Activated CD4-positive, CD25-positive, alpha-beta regulatory T cell (primary cell): ENCODE measurements around the gene CAMKMT.

ENCODE experiments used
- DNase-seq, 4 experiments: peaks; one replicate each; lab custom pipeline; 2025; lab: John Stamatoyannopoulos, UW

Gene CAMKMT

GRCh38 chr2:44772131-44772530 is 410.4 kb downstream of the CAMKMT start:
- DNase-seq: no peak

DNA sequence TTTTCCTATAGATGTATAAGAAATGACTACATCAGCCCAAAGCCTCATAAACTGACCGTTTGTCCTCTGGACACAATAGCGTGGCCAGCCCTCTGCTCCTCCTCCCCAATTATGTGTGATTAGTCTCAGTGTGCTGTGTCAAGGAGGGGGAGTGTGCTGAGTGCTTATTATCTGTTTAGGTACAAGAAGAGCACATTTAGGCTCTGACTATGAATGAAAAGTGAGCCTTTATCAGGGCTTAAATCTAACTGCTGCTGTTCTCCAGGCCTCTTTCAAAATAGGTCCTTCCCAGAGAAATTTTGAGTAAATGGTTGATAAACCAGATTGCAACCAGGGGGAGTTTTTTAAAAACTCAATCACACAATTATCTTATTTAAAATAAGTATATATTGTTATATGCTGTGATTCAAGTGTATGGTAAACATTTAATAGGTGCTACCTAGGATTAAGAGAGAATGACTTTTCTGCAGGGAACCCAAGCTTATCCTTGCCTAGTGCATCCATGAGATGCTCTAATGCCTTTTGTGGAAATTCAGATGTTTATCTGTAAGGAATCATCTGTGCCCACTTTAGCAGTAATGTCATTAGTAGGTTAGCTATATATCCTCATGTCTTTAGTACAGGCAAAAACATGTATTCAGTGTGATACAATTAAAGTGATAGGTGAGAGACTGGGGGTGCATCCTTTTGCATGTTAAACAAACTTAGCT is 411.1 kb downstream of the CAMKMT start:
- DNase-seq: no peak

DNA sequence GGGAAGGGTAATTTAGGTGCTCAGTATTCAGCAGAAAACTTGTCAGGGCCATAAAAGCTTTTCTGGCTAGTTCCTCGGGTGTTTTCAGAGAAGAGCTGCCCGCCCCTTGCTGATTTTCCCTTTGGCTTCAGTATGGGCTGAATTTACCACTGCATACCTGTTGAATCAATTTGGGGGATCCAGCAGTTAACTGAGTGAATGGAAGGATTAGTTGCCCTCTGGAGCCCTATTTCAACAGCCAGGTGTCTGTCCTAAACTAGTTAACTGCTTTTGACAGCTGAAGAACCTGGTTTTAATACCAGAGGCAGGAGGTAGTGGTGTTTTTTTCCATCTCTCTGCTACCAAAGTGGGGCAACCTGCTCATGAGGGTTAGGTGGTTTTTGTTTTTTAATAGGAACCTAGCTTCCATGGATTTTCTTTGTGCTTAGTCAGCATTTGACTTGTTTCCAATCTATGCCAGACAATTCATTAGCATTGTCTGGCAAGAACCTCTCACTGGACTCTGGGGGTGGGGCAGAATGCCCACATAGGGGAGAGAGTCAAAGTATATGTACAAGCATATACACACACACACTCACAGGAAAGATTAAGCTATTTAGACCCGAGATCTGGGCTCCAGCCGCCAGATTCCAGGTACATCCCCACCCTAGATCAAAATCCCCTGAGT is 413.2 kb downstream of the CAMKMT start:
- no peak for DNase-seq

GRCh38 chr2:44777036-44777435 is 415.3 kb downstream of the CAMKMT start:
- DNase-seq: no peak

DNA sequence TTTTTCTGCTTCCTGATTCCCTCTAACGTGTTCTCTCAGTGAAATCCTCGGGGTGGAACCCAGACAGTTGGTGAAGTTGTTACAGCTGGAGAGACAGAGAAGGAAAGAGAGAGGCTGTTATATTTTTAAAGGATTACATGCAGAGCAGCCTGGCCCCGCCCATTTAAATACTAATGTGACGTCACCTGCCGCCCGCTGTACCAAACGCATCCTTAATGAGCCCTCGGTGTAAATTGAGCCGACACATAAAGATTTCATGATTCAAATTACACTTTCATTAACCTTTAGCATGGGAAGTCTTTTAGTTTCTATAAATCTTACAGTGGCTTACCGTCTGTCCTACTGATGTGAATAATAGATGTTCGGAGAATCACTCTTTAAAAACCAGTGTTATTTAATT is 415.8 kb downstream of the CAMKMT start:
- no peak for DNase-seq

DNA sequence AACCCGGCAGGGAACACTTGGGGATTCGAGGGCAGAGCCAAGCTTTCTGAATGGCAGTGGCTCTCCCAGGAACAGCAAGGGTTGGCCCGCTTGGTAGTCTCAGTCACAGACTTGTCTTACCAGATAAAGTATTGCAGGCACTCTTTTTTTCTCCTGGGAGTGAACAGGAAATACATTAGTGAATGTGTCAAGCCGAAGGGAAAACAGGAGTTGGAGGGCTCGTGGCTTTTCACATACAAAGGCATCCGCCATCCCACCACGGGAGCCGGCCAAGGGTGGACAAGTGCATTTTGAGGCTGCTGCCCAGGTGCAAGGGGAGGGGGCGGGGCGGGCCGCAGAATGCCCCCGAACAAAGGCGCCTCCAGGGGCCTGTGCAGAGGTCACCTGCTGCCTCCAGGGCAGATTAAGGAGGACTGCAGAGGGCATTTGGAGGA is 416.5 kb downstream of the CAMKMT start:
- no peak for DNase-seq

GRCh38 chr2:44778671-44779476 is 417.1 kb downstream of the CAMKMT start:
- no peak for DNase-seq

- no peak for DNase-seq
Observed at GRCh38 chr2:44779793-44780192, 418.0 kb downstream of the CAMKMT start.

- DNase-seq: no peak
Observed at GRCh38 chr2:44780406-44780805, 418.7 kb downstream of the CAMKMT start.

- no peak for DNase-seq
Observed at GRCh38 chr2:44785433-44785832, 423.7 kb downstream of the CAMKMT start.

DNA sequence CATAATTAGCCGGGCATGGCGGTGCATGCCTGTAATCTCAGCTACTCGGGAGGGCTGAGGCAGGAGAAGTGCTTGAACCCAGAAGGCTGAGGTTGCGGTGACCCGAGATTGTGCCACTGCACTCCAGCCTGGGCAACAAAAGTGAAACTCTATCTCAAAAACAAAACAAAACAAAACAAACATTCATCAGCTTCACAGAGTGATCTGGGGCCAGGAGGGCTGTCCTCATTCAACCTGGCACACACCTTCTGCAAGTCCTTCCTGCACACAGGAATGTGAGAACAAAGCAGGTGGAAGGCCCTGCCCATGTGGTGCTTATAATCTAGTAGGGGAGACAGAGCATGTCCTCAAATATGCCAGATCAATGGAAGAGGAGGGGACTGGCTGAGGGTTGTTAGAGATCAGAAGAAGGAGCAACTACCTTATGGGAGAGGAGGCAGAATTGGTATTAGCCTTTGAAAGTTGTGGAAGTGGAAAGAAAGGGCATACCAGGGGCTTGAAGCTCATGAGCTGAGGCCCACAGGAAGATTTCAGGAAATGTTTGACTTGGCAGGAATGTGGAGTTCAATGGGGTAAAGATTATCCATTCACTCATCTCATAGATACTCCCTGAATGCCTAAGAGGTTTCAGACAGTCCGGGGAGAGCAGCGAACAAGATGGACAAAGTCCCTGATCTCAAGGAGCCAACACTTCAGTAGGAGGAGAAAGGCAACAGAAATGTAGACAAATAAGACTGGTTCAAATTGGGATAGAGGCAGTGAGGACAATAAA is 424.5 kb downstream of the CAMKMT start:
- no peak for DNase-seq

DNA sequence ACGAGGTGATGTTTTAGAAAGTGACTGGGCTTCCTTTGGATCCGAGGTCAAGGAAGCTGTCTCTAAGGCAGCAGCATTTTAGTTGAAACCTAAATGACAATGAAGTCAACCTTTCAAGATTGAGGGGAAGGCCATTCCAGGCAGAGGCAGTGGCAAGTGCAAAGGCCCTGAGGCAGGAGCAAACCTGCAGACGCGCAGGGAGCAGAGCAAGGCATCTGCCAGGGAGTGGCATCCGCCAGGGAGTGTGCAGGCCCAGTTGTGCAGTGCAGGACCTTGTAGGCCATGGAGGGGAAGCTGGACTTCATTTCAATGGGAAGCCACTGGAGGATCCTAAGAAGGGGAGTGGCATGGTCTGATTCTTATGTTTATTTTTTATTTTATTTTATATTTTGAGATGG is 425.1 kb downstream of the CAMKMT start:
- DNase-seq: no peak

DNA sequence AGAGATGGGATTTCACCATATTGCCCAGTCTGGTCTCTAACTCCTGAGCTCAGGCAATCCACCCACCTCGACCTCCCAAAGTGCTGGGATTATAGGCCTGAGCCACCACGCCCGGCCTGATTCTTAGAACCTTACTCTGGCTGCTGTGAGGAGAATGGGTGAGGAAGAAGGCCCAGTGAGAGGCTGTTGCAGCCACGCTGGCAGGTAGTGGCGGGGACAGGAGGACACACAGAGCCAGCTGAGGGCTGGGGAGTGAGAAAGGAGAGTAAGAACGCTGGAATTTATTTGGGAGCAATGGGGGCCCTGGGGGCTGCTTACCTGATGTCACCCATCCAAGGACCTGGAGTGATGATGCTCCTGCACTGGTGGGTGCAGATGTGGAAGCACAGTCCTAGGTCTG is 425.9 kb downstream of the CAMKMT start:
- DNase-seq: no peak

DNA sequence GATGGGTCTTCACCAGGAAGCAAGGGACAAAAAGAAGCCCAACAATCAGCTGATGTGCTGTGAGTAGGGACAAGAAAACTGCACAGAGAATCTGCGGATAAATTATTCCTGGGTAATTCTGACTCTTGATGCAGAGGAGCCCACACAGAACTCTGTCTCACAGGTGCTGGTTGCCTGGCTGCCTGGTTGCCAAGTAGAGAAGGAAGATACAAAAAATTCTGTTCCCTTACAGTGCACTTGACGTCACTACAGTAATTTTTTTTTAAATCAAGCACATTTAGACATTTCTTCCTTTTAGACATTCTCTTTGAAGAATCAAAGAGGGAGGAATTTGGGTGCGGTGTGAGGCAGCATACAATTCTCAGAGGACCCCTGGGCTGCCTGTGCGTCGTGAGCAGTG is 427.7 kb downstream of the CAMKMT start:
- no peak for DNase-seq

GRCh38 chr2:44789971-44790721 is 428.4 kb downstream of the CAMKMT start:
- DNase-seq: no peak

GRCh38 chr2:44793322-44793870 is 431.6 kb downstream of the CAMKMT start:
- DNase-seq: no peak

DNA sequence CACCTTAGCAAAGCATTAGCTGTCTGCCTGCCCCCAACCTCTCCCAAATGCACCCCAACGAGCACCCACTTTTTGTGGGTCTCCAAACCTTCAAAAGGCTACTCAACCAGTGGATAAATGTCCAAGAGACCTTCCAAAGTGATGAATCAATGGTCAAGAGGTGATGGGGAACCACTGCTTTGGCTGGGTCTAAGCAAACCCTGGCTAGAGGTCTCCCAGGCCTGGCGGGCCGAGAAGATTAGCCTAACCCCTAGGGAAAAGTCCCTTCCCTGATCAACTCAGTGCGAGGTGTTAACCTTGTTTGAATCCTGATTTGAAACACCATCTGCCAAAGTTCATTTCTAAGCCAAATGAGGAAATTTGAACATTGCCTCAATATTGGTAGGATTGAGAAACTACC is 435.0 kb downstream of the CAMKMT start:
- DNase-seq: no peak

DNA sequence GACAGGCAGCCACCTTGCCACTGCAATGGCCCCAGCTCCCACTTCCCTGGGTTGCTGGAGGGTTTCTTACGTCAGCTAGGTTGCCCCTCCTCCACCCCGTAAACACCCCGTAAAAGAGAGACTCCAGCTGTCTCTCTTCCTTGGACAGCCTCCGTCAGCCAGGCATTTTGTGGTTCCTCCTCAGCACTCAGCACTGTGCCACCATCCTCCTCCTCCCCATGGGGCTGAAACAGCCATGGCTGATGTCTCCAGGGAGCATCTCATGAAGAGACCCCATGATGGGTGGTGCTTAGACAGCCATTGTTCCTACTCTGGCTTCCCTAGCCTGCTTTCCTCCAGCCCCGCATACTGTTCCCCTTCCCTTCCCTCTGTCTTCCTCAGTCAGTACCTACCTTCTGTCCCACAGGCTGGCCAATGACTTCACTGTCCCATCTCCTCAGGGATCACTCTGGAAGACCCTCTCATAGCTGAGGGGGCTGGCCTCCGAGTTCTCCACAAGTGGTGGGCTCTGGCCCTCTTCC is 436.5 kb downstream of the CAMKMT start:
- DNase-seq: no peak

- DNase-seq: no peak
Observed at GRCh38 chr2:44799105-44799504, 437.4 kb downstream of the CAMKMT start.

DNA sequence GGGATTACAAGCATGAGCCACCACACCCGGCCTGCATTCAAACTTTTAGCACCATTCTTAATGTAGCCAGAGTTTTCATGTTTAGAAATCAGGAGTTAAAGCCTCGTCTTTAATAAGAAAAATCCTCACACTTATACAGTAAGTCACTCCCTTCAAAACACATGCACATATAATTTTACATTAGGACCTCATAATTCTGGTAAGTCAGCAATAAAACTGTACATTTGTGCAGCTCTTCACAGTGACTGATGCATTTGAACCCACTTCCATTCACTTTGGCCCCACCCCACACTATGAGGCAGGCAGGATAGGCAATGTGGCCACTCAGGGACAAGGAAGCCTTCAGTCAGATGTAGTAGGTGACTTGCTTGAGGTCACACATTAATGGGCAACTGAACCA is 438.0 kb downstream of the CAMKMT start:
- no peak for DNase-seq

DNA sequence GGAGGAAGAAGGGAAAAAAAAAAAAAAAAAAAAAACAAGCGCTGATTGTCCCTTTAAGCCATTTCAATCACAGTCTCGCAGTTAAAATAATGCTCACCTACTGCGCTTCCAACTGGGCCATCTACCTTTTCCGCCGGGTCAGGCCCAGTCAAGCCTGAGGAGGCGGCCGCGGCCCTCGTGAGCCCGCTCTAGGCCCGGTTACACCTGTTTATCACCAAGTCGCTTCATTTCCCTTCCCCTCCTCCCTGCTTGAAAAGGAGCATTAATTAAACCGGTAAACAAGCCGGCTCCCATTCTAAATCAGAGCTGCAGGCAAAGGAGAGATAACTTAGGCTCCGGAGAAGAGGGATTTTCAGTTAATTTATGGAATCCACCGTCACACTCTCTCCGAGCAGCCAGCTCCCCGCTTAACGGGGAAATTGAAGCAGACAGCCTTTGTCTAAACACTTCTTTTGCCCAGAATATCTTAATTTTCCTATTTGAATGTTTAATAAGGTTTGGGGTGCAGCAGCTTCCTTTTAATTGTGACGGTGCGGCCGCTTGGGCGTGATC is 439.6 kb downstream of the CAMKMT start:
- DNase-seq: no peak
